HCT116 (cell line): ENCODE measurements around the gene PTPN4. TPM values are rescaled to one million over a fixed set of nuclear protein-coding genes. Genes with fewer than 3 reads are reported as not detected.
A peak's percentile ranks its signal among the peaks of the same experiment; 100 is the strongest.

Source experiments
- ATAC-seq: fragments of 200-7000 bp; cut with Tn5 transposase; 2 replicates; pipeline ENCODE4 v1.9.1; 2020; ENCODE audit warnings: mild to moderate bottlenecking, moderate library complexity
- BruUV-seq: library from RNA; stranded (reverse); fragments of 400-500 nt; replicated peaks from 2 replicates; lab custom pipeline; 2021; lab: Mats Ljungman, UMichigan
- CTCF ChIA-PET: fragments of 300-600 bp; sonication (Branson Sonifier 250); formaldehyde crosslinking; loops from one replicate; lab custom pipeline; 2021; ENCODE audit warnings: antibody characterized with exemption; lab: Charles Lee
- POLR2A ChIA-PET: fragments of 300-600, 350-600 bp; sonication (Branson Sonifier 250); formaldehyde crosslinking; loops from one replicate; lab custom pipeline; 2021; ENCODE audit warnings: antibody characterized with exemption; lab: Charles Lee
- RAD21 ChIA-PET, 2 experiments: fragments of 300-600 bp; sonication (Branson Sonifier 250); formaldehyde crosslinking; loops; one replicate each; lab custom pipeline; 2023; ENCODE audit warnings: low total read pairs in 2 of 2; ENCODE audit not compliant: uncharacterized antibody in 2 of 2, unreplicated experiment in 2 of 2, low non-redundant PET in 1 of 2; lab: Charles Lee
- DNase-seq: peaks from one replicate; pipeline ENCODE4 v3.0.0-alpha.2; 2010; ENCODE audit warnings: low read depth, low spot score
- H2AFZ ChIP-seq: fragments of 200-600 bp; shearing (Covaris generic), sonication (generic); 2 replicates; pipeline ENCODE4 v1.6.1; 2017; ENCODE audit warnings: low read depth, mixed run types, mixed read lengths, antibody characterized with exemption, low read length; ENCODE audit not compliant: poor library complexity, severe bottlenecking
- H3K27ac ChIP-seq: 2 replicates; pipeline ENCODE4 v1.5.1; 2012; ENCODE audit warnings: low read depth, low read length
- H3K27me3 ChIP-seq: fragments of 200-600 bp; sonication (generic); 2 replicates; pipeline ENCODE4 v1.6.1; 2016; ENCODE audit warnings: mixed run types, low read length, mixed read lengths; ENCODE audit not compliant: insufficient read depth
- H3K36me3 ChIP-seq, 2 experiments: fragments of 200-500 bp in 1 of 2; fragments of 200-600 bp in 1 of 2; sonication (Bioruptor generic) in 1 of 2; sonication (generic) in 1 of 2; 2 replicates each; pipeline versions ENCODE4 v1.5.1 to v1.6.1; 2014 to 2016; ENCODE audit warnings: low read length in 2 of 2, inconsistent platforms in 1 of 2, mixed read lengths in 1 of 2, mixed run types in 1 of 2; ENCODE audit not compliant: insufficient read depth in 2 of 2, control insufficient read depth in 1 of 2
- H3K4me1 ChIP-seq, 2 experiments: fragments of 200-600 bp in 1 of 2; sonication (generic) in 1 of 2; 2 replicates each; pipeline versions ENCODE4 v1.5.1 to v1.6.1; 2012 to 2017; ENCODE audit warnings: low read length in 2 of 2, inconsistent platforms in 1 of 2, mild to moderate bottlenecking in 1 of 2, mixed read lengths in 1 of 2, mixed run types in 1 of 2, moderate library complexity in 1 of 2; ENCODE audit not compliant: insufficient read depth in 2 of 2, control insufficient read depth in 1 of 2
- H3K4me2 ChIP-seq: fragments of 200-600 bp; sonication (generic); 2 replicates; pipeline ENCODE4 v1.6.1; 2017; ENCODE audit warnings: mixed run types, low read length, mixed read lengths
- H3K4me3 ChIP-seq, 2 experiments: fragments of 200-600 bp in 1 of 2; sonication (generic) in 1 of 2; replicated peaks in 1 of 2; 2 replicates each; pipeline ENCODE4 v1.5.1; 2011 to 2016; ENCODE audit warnings: low read length in 2 of 2, control low read depth in 1 of 2, low read depth in 1 of 2, mild to moderate bottlenecking in 1 of 2, mixed read lengths in 1 of 2, mixed run types in 1 of 2
- H3K79me2 ChIP-seq: fragments of 200-600 bp; sonication (generic); 2 replicates; pipeline ENCODE4 v1.6.1; 2017; ENCODE audit warnings: mild to moderate bottlenecking, mixed run types, low read length, moderate library complexity, mixed read lengths; ENCODE audit not compliant: insufficient read depth
- H3K9ac ChIP-seq: fragments of 200-600 bp; sonication (generic); 2 replicates; pipeline ENCODE4 v1.6.1; 2016; ENCODE audit warnings: low read length, mixed read lengths
- H3K9me2 ChIP-seq: fragments of 200-600 bp; sonication (generic), shearing (Covaris generic); 2 replicates; pipeline ENCODE4 v1.6.1; 2017; ENCODE audit warnings: mixed run types, mild to moderate bottlenecking, moderate library complexity; ENCODE audit not compliant: insufficient read depth
- H3K9me3 ChIP-seq, 2 experiments: fragments of 200-500 bp in 1 of 2; fragments of 200-600 bp in 1 of 2; sonication (Bioruptor generic) in 1 of 2; sonication (generic) in 1 of 2; 2 replicates each; pipeline ENCODE4 v1.6.1; 2014 to 2017; ENCODE audit warnings: low read length in 2 of 2, mixed read lengths in 2 of 2, inconsistent platforms in 1 of 2, low read depth in 1 of 2, mild to moderate bottlenecking in 1 of 2, mixed run types in 1 of 2, moderate library complexity in 1 of 2; ENCODE audit not compliant: control insufficient read depth in 1 of 2, insufficient read depth in 1 of 2
- H4K20me1 ChIP-seq: fragments of 200-600 bp; sonication (generic), shearing (Covaris generic); 2 replicates; pipeline ENCODE4 v1.6.1; 2017; ENCODE audit warnings: mixed run types, mild to moderate bottlenecking, moderate library complexity; ENCODE audit not compliant: insufficient read depth
- CTCF ChIP-seq, 3 experiments: fragments of 200-600 bp in 1 of 3; sonication (generic) in 1 of 3; IDR thresholded peaks in 2 of 3; conservative IDR thresholded peaks in 1 of 3; 2 replicates each; pipeline ENCODE4 v1.5.1; 2012 to 2017; ENCODE audit warnings: low read depth in 2 of 3, low read length in 2 of 3, antibody characterized with exemption in 1 of 3, borderline replicate concordance in 1 of 3, control low read depth in 1 of 3, mild to moderate bottlenecking in 1 of 3, mixed read lengths in 1 of 3, mixed run types in 1 of 3, moderate library complexity in 1 of 3; ENCODE audit not compliant: insufficient read depth in 1 of 3
- EZH2 ChIP-seq: fragments of 200-600 bp; sonication (generic); IDR thresholded peaks from 2 replicates; pipeline ENCODE4 v1.6.1; 2017; ENCODE audit warnings: antibody characterized with exemption, mixed run types
- JUND ChIP-seq: IDR thresholded peaks from 2 replicates; pipeline ENCODE4 v1.6.1; 2012
- RAD21 ChIP-seq: IDR thresholded peaks from 2 replicates; pipeline ENCODE4 v1.6.1; 2012; ENCODE audit warnings: low read depth, mild to moderate bottlenecking
- REST ChIP-seq: IDR thresholded peaks from 2 replicates; pipeline ENCODE4 v1.6.1; 2012; ENCODE audit warnings: low read depth
- YY1 ChIP-seq: IDR thresholded peaks from 2 replicates; pipeline ENCODE4 v1.6.1; 2011; ENCODE audit warnings: low read length, low read depth, moderate library complexity, mild to moderate bottlenecking; ENCODE audit not compliant: insufficient replicate concordance; ENCODE audit errors: extremely low read depth
- intact Hi-C: fragments of 100-400 bp; cut with micrococcal nuclease; formaldehyde crosslinking; loops from 2 replicates; pipeline ENCODE4 v1.10.0; 2022
- total RNA-seq: library from RNA; stranded (reverse); gene quantifications from one replicate; pipeline ENCODE4 v1.2.1, GENCODE V29; 2021; ENCODE audit not compliant: unreplicated experiment

The PTPN4 gene
- total RNA-seq, 1 experiment from 2014 or later, result 38.4 TPM

DNA sequence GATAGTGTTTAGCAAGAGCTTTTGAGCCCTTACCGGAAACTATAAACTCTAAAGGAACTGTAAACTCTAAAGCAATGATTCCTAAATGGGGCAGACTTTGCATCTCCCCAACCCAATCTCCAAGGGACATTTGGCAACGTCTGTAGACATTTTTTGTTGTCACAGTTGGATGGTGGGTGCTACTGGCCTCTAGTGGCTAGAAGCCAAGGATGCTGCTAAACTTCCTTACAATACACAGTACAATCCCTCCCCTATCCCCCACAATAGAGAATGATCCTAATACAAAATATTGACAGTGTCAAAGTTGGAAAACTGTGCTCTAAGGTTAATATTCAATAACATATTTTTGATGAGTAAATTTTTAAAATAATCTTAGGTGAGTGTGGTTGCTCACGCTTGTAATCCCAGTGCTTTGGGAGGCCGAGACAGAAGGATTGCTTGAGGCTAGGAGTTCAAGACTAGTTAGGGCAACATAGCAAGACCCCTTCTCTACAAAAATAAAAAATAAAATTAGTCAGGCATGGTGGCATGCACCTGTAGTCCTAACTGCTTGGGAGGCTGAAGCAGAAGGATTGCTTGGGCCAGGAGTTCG, 66.7 kb downstream of the PTPN4 start:
- intact Hi-C loops, result no loop called here
- H3K4me3 ChIP-seq, result no peak overlapping the region
- BruUV-seq, result no TSS peak
- H3K27ac ChIP-seq, result no peak overlapping the region
- H3K4me2 ChIP-seq, result no peak overlapping the region
- peaks cover 27% of the 10 kb centered on the region for H3K79me2 ChIP-seq
- CTCF ChIA-PET, result interaction anchor here (1.1 kb wide), 1 partner anchor 123 kb away, joined by 4 read pairs; no protein-coding TSS in a partner anchor
- ATAC-seq (peak; percentile 89), DNase-seq (no peak)
- no peaks in the 10 kb centered on the region for H3K4me1 ChIP-seq
- POLR2A ChIA-PET, result no interaction called here
- no peaks in the 10 kb centered on the region for H3K9me2 ChIP-seq
- peaks cover 0 to 3% of the 10 kb centered on the region in 2 experiments; a peak in 1 of 4 replicates for H3K9me3 ChIP-seq
- RAD21 ChIA-PET, result no interaction called here
- H3K27me3 ChIP-seq, result no peaks in the 10 kb centered on the region
- TF ChIP-seq CTCF (IDR thresholded peaks at IDR 0.05 in 2 of 3, conservative IDR thresholded peaks at IDR 0.05 in 1 of 3; ENCODE audit: borderline replicate concordance in 1 of 3, insufficient read depth in 1 of 3, low read depth in 2 of 3, low read length in 2 of 3), result peak; percentile 60 to 86 (median 75)
- peak; percentile 67 for TF ChIP-seq RAD21
- TF ChIP-seq YY1, result no peak
- TF ChIP-seq, all 23 proteins: peak for 2
- no peak overlapping the region for H2AFZ ChIP-seq
- no peaks in the 10 kb centered on the region for H4K20me1 ChIP-seq
- no peaks in the 10 kb centered on the region for H3K36me3 ChIP-seq
- no peak overlapping the region for H3K9ac ChIP-seq

DNA sequence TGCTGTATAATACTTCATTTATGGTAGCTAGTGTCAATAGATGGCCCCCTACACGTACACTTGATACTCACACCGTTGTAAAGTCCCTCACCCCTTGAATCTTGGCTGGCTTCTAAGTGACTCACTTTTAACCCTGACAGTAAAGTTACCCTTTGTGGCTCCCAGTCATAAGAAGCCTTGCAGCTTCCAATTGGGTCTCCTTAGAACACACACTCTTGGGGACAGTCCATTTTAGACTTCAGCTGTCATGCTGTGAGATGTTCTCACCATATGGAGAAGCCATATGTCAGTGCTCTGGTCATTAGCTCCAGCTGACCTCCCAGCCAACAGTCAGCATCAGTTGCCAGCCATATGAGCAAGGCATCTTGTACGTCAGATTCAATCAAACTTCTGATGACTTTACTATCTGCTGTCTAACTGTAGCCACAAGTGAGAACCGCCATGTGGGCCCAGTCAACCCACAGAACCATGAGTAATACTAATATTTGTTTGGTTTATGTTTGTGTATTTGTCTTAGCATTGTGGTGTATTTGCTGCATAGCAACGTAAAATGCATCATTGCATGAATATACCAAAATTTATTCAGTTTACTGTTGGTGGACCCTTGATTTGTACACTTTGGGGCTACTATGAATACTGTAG, 68.3 kb downstream of the PTPN4 start:
- DNase-seq, result no peak
- H4K20me1 ChIP-seq, result no peaks in the 10 kb centered on the region
- TF ChIP-seq REST (no peak), JUND (no peak), EZH2 (no peak)
- ATAC-seq, result no peak
- H3K4me3 ChIP-seq, result no peak overlapping the region
- ChIA-PET CTCF (no interaction called here), POLR2A (no interaction called here), RAD21 (no interaction called here)
- H2AFZ ChIP-seq, result no peak overlapping the region
- H3K9me3 ChIP-seq, result peaks cover 0 to 3% of the 10 kb centered on the region in 2 experiments; a peak in 1 of 4 replicates
- intact Hi-C loops, result no loop called here
- no peaks in the 10 kb centered on the region for H3K36me3 ChIP-seq
- H3K27me3 ChIP-seq, result no peaks in the 10 kb centered on the region
- BruUV-seq, result no TSS peak
- peaks cover 27% of the 10 kb centered on the region for H3K79me2 ChIP-seq
- H3K4me1 ChIP-seq, result no peaks in the 10 kb centered on the region
- no peak overlapping the region for H3K9ac ChIP-seq
- no peak overlapping the region for H3K4me2 ChIP-seq
- H3K9me2 ChIP-seq, result no peaks in the 10 kb centered on the region
- no peak overlapping the region for H3K27ac ChIP-seq
